Esophagus squamous epithelium (tissue), 4 donors: ENCODE measurements around the gene LRRC74B.

Experiments
- CTCF ChIP-seq, 6 experiments: fragments of 450-650 bp in 4 of 6; fragments of 200-600 bp in 2 of 6; sonication (generic) in 2 of 6; IDR thresholded peaks; one replicate each; pipeline ENCODE4 v1.5.1; 2016 to 2019; ENCODE audit warnings: antibody characterized with exemption in 6 of 6, mild to moderate bottlenecking in 4 of 6, moderate library complexity in 4 of 6
- POLR2A ChIP-seq, 4 donors: fragments of 450-650 bp; IDR thresholded peaks; one replicate each; pipeline ENCODE4 v1.6.1; 2017; ENCODE audit warnings: antibody characterized with exemption in 4 of 4, mild to moderate bottlenecking in 4 of 4, moderate library complexity in 3 of 4

GRCh38 chr22:21045585-21046294 lies at the start of gene LRRC74B:
- TF ChIP-seq CTCF (IDR thresholded peaks at IDR 0.05) = no peak
- TF ChIP-seq POLR2A (IDR thresholded peaks at IDR 0.05) = no peak
